ENCODE results near the gene PLA2G2F.
"Not testable (repeated sequence)": the region's sequence is repeated elsewhere in the genome, so short reads cannot be mapped to it uniquely, and the experiment has no call there.

The PLA2G2F gene

DNA sequence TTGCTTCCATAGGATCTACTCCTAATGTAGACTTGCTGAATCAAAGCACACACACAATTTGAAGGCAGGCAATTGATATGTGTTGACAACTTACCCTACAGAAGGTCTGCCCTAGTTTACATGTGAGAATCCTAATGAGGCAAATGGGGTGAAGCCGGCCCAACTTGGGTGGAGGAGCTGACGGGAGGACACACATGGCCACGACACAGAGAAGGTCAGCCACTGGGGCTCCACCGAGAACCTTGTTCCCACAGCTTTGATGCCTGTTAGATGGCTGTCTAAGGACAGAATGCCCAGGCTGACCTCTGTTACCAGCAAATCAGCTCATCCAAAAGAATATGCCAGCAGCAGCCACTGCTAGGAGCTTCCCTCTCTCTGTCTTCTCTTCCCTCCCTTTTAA, 18.3 kb upstream of the PLA2G2F start:
- TF ChIP-seq, protein P1, sequence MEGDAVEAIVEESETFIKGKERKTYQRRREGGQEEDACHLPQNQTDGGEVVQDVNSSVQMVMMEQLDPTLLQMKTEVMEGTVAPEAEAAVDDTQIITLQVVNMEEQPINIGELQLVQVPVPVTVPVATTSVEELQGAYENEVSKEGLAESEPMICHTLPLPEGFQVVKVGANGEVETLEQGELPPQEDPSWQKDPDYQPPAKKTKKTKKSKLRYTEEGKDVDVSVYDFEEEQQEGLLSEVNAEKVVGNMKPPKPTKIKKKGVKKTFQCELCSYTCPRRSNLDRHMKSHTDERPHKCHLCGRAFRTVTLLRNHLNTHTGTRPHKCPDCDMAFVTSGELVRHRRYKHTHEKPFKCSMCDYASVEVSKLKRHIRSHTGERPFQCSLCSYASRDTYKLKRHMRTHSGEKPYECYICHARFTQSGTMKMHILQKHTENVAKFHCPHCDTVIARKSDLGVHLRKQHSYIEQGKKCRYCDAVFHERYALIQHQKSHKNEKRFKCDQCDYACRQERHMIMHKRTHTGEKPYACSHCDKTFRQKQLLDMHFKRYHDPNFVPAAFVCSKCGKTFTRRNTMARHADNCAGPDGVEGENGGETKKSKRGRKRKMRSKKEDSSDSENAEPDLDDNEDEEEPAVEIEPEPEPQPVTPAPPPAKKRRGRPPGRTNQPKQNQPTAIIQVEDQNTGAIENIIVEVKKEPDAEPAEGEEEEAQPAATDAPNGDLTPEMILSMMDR (IDR thresholded peaks at IDR 0.05; ENCODE audit: control insufficient read depth, extremely low read depth, insufficient read depth): no peak
- no peak overlapping the region for H3K4me3 ChIP-seq (ENCODE audit: low read depth, low read length)
- DNase-seq (ENCODE audit: low read depth): no peak

DNA sequence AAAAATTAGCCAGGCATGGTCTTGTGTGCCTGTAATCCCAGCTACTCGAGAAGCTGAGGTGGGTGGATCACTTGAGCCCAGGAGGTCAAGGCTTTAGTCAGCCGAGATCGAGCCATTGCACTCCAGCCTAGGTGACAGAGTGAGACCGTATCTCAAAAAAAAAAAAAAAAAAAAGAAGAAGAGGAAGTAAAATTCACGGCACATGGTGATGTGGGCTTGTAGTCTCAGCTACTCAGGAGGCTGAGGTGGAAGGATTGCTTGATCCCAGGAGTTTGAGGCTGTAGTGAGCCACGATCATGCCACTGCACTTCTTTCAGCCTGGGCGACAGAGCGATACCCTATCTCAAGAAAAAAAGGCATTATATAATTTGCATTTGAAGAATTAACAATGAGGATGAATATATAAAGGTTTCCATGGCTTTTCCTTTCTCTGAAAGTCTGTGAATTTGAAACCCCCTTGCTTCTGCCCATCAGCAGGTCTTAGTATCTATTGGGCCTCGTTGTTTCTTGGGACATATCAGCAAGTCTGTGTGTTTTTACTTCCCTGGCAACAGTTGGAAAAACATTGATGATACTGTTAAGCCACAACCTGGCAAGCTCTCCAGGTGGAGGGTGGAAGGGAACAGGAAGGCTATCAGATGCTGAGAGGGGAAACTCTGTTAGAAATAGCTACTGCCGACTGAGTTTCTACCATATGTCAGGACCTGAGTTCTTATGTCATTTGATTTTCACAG, 15.2 kb upstream of the PLA2G2F start:
- DNase-seq (ENCODE audit: low read depth): no peak
- no peak overlapping the region for H3K4me3 ChIP-seq (ENCODE audit: low read depth, low read length)
- TF ChIP-seq, protein P1 (IDR thresholded peaks at IDR 0.05; ENCODE audit: control insufficient read depth, extremely low read depth, insufficient read depth): no peak

DNA sequence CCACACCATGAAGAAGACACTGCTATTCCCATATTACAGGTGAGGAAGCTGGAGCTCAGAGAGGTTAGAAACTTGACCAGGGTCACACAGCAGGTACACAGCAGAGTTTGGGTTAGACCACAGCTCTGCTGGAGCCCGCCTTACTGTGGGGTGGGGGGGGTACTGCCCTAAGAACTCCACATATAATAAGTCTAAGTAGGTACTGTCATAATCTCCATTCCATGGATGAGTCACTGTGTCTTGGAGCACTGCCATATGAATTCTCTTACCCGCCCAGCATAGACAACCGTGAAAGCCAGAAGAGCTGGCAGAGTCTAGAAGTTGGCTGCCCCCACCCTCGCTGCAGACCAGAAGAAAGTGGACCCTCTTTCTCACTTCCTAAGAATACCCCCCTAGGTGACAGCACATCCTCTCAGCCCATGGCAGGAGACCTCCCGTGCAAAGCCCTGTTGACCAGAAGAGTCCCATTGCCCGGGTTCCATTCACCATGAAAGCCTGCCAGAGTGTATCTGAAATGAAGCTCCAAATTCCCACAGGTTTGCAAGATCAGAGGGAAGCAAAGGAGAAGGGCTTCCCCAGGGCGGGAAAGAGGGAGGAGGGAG, 14.6 kb upstream of the PLA2G2F start:
- TF ChIP-seq, protein P1 (IDR thresholded peaks at IDR 0.05; ENCODE audit: control insufficient read depth, extremely low read depth, insufficient read depth): no peak
- no peak overlapping the region for H3K4me3 ChIP-seq (ENCODE audit: low read depth, low read length)
- no peak for DNase-seq (ENCODE audit: low read depth)

DNA sequence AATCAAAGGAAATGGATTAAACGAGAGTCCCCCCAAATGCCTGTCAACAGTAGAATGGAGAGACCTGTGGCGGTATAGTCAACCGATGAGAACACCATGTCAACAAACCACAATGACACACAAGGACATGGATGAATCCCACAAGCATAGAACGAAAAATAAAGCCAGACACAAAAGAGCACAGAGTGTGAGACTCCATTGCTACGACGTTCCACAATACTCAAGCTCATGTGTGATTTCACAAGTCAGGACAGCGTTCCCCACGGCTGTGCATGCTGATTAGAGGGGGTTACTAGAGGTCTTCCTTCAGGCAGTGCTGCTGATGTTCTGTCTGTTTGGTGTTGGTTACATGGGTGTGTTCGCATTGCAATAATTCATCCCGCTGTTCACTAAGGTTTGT, 14.0 kb upstream of the PLA2G2F start:
- no peak overlapping the region for H3K4me3 ChIP-seq (ENCODE audit: low read depth, low read length)
- no peak for DNase-seq (ENCODE audit: low read depth)
- TF ChIP-seq, protein P1 (IDR thresholded peaks at IDR 0.05; ENCODE audit: control insufficient read depth, extremely low read depth, insufficient read depth): no peak

DNA sequence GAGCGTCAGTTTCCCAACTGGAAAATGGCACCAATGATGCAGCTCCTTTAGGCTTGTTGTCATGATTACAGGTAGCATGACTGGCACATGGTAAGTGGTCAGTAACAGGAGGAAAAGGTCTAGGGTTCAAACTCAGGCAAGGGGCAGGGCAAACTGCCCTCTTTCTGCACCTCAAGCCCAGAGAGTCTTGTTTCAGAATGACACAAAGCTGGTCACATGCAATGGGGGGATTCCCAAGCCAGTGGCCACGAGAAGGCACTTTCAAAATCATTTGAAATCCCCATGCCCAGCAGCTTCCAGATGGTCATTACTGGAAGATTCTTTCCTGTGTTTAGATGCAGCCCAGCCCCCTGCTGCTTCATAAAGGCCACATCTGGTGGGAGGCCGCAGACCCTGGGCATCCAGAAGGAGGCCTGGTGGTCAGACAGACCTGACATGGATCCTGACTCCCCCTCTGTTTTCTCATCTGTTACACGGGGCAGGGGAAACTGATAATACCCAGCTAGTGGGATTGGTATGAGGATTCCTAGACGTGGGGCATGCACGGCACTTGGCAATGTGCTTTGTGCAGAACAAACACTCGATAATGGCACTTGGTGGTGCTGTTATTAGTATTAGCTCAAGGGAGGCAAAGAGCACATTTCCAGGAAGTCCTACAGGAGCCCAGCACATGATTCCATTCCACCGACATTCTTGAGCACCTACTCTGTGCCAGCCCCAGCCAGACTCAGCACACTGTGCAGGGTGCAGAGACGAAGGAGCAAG, 12.9 kb upstream of the PLA2G2F start:
- DNase-seq (ENCODE audit: low read depth): no peak
- TF ChIP-seq, protein P1 (IDR thresholded peaks at IDR 0.05; ENCODE audit: control insufficient read depth, extremely low read depth, insufficient read depth): no peak
- H3K4me3 ChIP-seq (ENCODE audit: low read depth, low read length): no peak overlapping the region

DNA sequence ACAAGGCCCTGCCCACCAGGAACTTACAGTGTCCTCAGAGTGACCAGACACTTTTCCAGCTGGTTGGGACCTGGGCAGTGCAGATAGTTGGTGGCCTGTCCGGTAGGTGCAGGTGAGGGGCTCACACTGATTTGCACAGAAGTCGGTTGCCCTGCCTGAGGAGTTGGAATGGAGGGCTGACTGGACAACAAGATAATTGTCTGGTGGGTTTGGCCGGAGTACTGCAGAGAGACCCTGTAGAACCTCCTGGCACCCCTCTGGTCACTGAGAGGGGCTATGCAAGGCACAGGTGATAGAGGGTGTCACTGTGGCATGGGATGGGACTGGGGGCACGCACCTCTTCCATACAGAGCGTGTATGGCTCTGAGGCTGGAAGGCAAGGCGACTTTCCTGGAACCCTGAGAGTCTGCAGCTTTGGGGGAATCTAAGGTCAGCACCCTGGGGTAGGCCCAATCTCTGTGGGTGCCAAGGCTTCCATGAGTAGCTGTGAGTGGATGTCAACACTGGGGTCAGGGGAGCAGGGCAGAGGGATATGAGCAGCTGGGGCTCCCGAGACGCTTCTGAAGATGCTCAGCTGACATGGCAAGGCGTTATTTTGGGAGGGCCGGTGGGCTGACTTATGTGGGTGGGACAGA, 12.2 kb upstream of the PLA2G2F start:
- H3K4me3 ChIP-seq (ENCODE audit: low read depth, low read length): no peak overlapping the region
- TF ChIP-seq, protein P1 (IDR thresholded peaks at IDR 0.05; ENCODE audit: control insufficient read depth, extremely low read depth, insufficient read depth): no peak
- no peak for DNase-seq (ENCODE audit: low read depth)

DNA sequence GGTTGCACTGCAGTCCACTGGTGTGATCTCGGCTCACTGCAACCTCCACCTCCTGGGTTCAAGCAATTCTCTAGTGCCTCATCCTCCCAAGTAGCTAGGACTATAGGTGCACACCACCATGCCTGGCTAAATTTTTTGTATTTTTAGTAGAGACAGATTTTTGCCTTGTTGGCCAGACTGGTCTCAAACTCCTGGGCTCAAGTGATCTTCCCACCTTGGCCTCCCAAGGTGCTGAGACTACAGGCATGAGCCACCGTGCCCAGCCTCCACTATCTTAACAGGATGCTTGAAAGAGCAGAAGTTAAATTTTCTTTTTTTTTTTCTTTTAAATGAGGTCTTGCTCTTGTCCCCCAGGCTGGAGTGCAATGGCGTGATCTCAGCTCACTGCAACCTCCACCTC, 8.6 kb upstream of the PLA2G2F start:
- H3K4me3 ChIP-seq (ENCODE audit: low read depth, low read length); DNase-seq (ENCODE audit: low read depth): not testable (repeated sequence)

Data from LNCaP clone FGC (cell line).